Activated CD4-positive, alpha-beta T cell treated with anti-CD3 and anti-CD28 coated beads, Interleukin-2, amount 10 ng/mL, durations not matched to agents 24 days and 14 days (primary cell): Measurements from ENCODE around the gene ARFGAP1. TPM values are rescaled to one million over a fixed set of nuclear protein-coding genes. Genes with fewer than 3 reads are reported as not detected.
"Not testable (repeated sequence)": the region's sequence is repeated elsewhere in the genome, so short reads cannot be mapped to it uniquely, and the experiment has no call there.

ENCODE experiments used
- DNase-seq: peaks from one replicate; pipeline ENCODE4 v3.0.0; 2022
- H3K27ac Mint-ChIP-seq: one replicate; pipeline ENCODE4 v1.8.0; 2022; ENCODE audit warnings: mild to moderate bottlenecking, mixed read lengths
- H3K27me3 Mint-ChIP-seq: one replicate; pipeline ENCODE4 v1.8.0; 2022; ENCODE audit warnings: mixed read lengths
- H3K36me3 Mint-ChIP-seq: one replicate; pipeline ENCODE4 v1.8.0; 2022; ENCODE audit warnings: low read depth, mild to moderate bottlenecking, mixed read lengths
- H3K4me1 Mint-ChIP-seq: one replicate; pipeline ENCODE4 v1.8.0; 2021; ENCODE audit warnings: mixed read lengths
- H3K4me3 Mint-ChIP-seq: one replicate; pipeline ENCODE4 v1.8.0; 2022; ENCODE audit warnings: mild to moderate bottlenecking, moderate library complexity, mixed read lengths
- H3K9me3 Mint-ChIP-seq: one replicate; pipeline ENCODE4 v1.8.0; 2021; ENCODE audit warnings: mixed read lengths
- intact Hi-C: fragments of 100-400 bp; cut with micrococcal nuclease; formaldehyde crosslinking; loops from one replicate; pipeline ENCODE4 v1.15.1; 2023
- total RNA-seq: library from RNA; stranded (reverse); gene quantifications from 2 replicates; pipeline ENCODE4 v1.2.3, GENCODE V29; 2022

ARFGAP1 gene
- total RNA-seq, 1 donor from 2014 or later = 97.0 TPM

GRCh38 chr20:63330084-63330760 lies 57.6 kb downstream of the ARFGAP1 start:
- no peak overlapping the region for H3K4me3 Mint-ChIP-seq
- H3K4me1 Mint-ChIP-seq = no peaks in the 10 kb centered on the region
- H3K36me3 Mint-ChIP-seq = no peaks in the 10 kb centered on the region
- intact Hi-C loops = no loop called here
- no peaks in the 10 kb centered on the region for H3K27me3 Mint-ChIP-seq
- no peak for DNase-seq
- H3K27ac Mint-ChIP-seq = no peak overlapping the region
- H3K9me3 Mint-ChIP-seq = peaks cover 7% of the 10 kb centered on the region

- Mint-ChIP-seq H3K4me3 (no peak overlapping the region), H3K4me1 (no peaks in the 10 kb centered on the region), H3K27ac (no peak overlapping the region), H3K36me3 (no peaks in the 10 kb centered on the region), H3K9me3 (peaks cover 7% of the 10 kb centered on the region), H3K27me3 (peaks cover 3% of the 10 kb centered on the region)
- no peak for DNase-seq
- intact Hi-C loops = no loop called here
Observed at GRCh38 chr20:63330940-63331339, 58.3 kb downstream of the ARFGAP1 start.

- no peak for DNase-seq
- Mint-ChIP-seq H3K36me3 (no peaks in the 10 kb centered on the region), H3K27ac (no peak overlapping the region), H3K27me3 (peaks cover 3% of the 10 kb centered on the region), H3K9me3 (peaks cover 7% of the 10 kb centered on the region), H3K4me1 (no peaks in the 10 kb centered on the region), H3K4me3 (no peak overlapping the region)
- intact Hi-C loops = no loop called here
Observed at GRCh38 chr20:63331741-63332400, 59.3 kb downstream of the ARFGAP1 start.

GRCh38 chr20:63332488-63333240 lies 60.1 kb downstream of the ARFGAP1 start:
- no peaks in the 10 kb centered on the region for H3K4me1 Mint-ChIP-seq
- no peak for DNase-seq
- peaks cover 7% of the 10 kb centered on the region for H3K9me3 Mint-ChIP-seq
- peaks cover 3% of the 10 kb centered on the region for H3K27me3 Mint-ChIP-seq
- intact Hi-C loops = no loop called here
- no peak overlapping the region for H3K27ac Mint-ChIP-seq
- no peak overlapping the region for H3K4me3 Mint-ChIP-seq
- H3K36me3 Mint-ChIP-seq = no peaks in the 10 kb centered on the region

GRCh38 chr20:63333241-63333836 lies 60.7 kb downstream of the ARFGAP1 start:
- H3K27ac Mint-ChIP-seq = no peak overlapping the region
- no peaks in the 10 kb centered on the region for H3K36me3 Mint-ChIP-seq
- H3K4me1 Mint-ChIP-seq = no peaks in the 10 kb centered on the region
- H3K4me3 Mint-ChIP-seq = no peak overlapping the region
- peaks cover 7% of the 10 kb centered on the region for H3K27me3 Mint-ChIP-seq
- peaks cover 7% of the 10 kb centered on the region for H3K9me3 Mint-ChIP-seq
- intact Hi-C loops = no loop called here
- DNase-seq = no peak

- DNase-seq = no peak
Observed at GRCh38 chr20:63334356-63334755, 61.7 kb downstream of the ARFGAP1 start.

GRCh38 chr20:63335060-63335459 lies 62.4 kb downstream of the ARFGAP1 start:
- intact Hi-C loops, H3K27me3 Mint-ChIP-seq, H3K36me3 Mint-ChIP-seq, H3K4me3 Mint-ChIP-seq, H3K27ac Mint-ChIP-seq, H3K9me3 Mint-ChIP-seq, H3K4me1 Mint-ChIP-seq, DNase-seq: not testable (repeated sequence)

More at GRCh38 chr20:63334356-63334755, 61.7 kb downstream of the ARFGAP1 start:
- no peaks in the 10 kb centered on the region for H3K4me1 Mint-ChIP-seq
- H3K27me3 Mint-ChIP-seq = peaks cover 8% of the 10 kb centered on the region
- no peaks in the 10 kb centered on the region for H3K36me3 Mint-ChIP-seq
- peaks cover 7% of the 10 kb centered on the region for H3K9me3 Mint-ChIP-seq
- H3K27ac Mint-ChIP-seq = no peak overlapping the region
- intact Hi-C loops = no loop called here
- H3K4me3 Mint-ChIP-seq = no peak overlapping the region

GRCh38 chr20:63335711-63336110 lies 63.1 kb downstream of the ARFGAP1 start:
- H3K4me3 Mint-ChIP-seq = no peak overlapping the region
- H3K36me3 Mint-ChIP-seq = no peaks in the 10 kb centered on the region
- DNase-seq = no peak
- H3K4me1 Mint-ChIP-seq = no peaks in the 10 kb centered on the region
- intact Hi-C loops = no loop called here
- H3K27ac Mint-ChIP-seq = no peak overlapping the region
- H3K9me3 Mint-ChIP-seq = peaks cover 7% of the 10 kb centered on the region
- H3K27me3 Mint-ChIP-seq = peaks cover 8% of the 10 kb centered on the region

- Mint-ChIP-seq H3K4me1 (no peaks in the 10 kb centered on the region), H3K27me3 (peaks cover 8% of the 10 kb centered on the region)
- intact Hi-C loops = no loop called here
Observed at GRCh38 chr20:63336232-63336752, 63.7 kb downstream of the ARFGAP1 start.

GRCh38 chr20:63337786-63338420 lies 65.3 kb downstream of the ARFGAP1 start:
- H3K4me3 Mint-ChIP-seq = no peak overlapping the region
- H3K4me1 Mint-ChIP-seq = no peaks in the 10 kb centered on the region
- H3K27me3 Mint-ChIP-seq = peaks cover 8% of the 10 kb centered on the region
- intact Hi-C loops = no loop called here
- H3K9me3 Mint-ChIP-seq = no peaks in the 10 kb centered on the region
- no peak overlapping the region for H3K27ac Mint-ChIP-seq
- H3K36me3 Mint-ChIP-seq = no peaks in the 10 kb centered on the region
- DNase-seq = no peak

More at GRCh38 chr20:63336232-63336752, 63.7 kb downstream of the ARFGAP1 start:
- H3K36me3 Mint-ChIP-seq = no peaks in the 10 kb centered on the region
- H3K4me3 Mint-ChIP-seq = no peak overlapping the region
- H3K9me3 Mint-ChIP-seq = peaks cover 7% of the 10 kb centered on the region
- no peak for DNase-seq
- H3K27ac Mint-ChIP-seq = no peak overlapping the region

Other genes with a start within 250 kb of the ARFGAP1 start
- gene YTHDF1, start 56.7 kb upstream of the ARFGAP1 start, total RNA-seq = 44.5 and 48.6 TPM in 2 replicates
- gene BIRC7, start 36.9 kb upstream of the ARFGAP1 start, total RNA-seq = not detected in 2 replicates
- not detected in 2 replicates for gene NKAIN4, start 18.4 kb upstream of the ARFGAP1 start, total RNA-seq
- not detected in 2 replicates for gene COL20A1, start 20.4 kb downstream of the ARFGAP1 start, total RNA-seq
- not detected in 2 replicates for gene CHRNA4, start 88.5 kb downstream of the ARFGAP1 start, total RNA-seq
- gene KCNQ2, start 199.8 kb downstream of the ARFGAP1 start, total RNA-seq = 0.26 TPM in 1 of 2 replicates, not detected in the other
- 0.28 and 0.66 TPM in 2 replicates for gene EEF1A2, start 226.3 kb downstream of the ARFGAP1 start, total RNA-seq
- gene PPDPF, start 248.0 kb downstream of the ARFGAP1 start, total RNA-seq = 125 and 130 TPM in 2 replicates